Epithelial cell of umbilical artery (primary cell): ENCODE measurements around the gene CEP20. TPM values are rescaled to one million over a fixed set of nuclear protein-coding genes. Genes with fewer than 3 reads are reported as not detected.

ENCODE experiments used
- total RNA-seq: library from RNA; depleted of rRNA; stranded (reverse); fragments of >200 nt; gene quantifications from 2 replicates; pipeline ENCODE4 v1.2.3, GENCODE V29; 2014

CEP20 gene
- 29.9 and 39.4 TPM in 2 replicates for total RNA-seq

GRCh38 chr16:15888072-15888976 lies at the start of gene CEP20:
TSS of gene CEP20 (minus strand) at chr16:15888603. CDS start at chr16:15888585, 18 bp downstream.

GRCh38 chr16:15856901-15857698 lies 31.3 kb downstream of the CEP20 start, which contains the start of gene MYH11:
TSS of gene MYH11 (minus strand) at chr16:15857028. CDS start at chr16:15838252, 18,776 bp downstream.

Other genes starting within 250 kb of the CEP20 start
- gene MARF1, start 245.4 kb downstream of the CEP20 start, total RNA-seq, result 6.5 and 9.7 TPM in 2 replicates
- gene NDE1, start 238.4 kb downstream of the CEP20 start, total RNA-seq, result 47.7 and 54.3 TPM in 2 replicates
- gene MYH11, start 31.6 kb downstream of the CEP20 start, total RNA-seq, result under 0.01 and 0.15 TPM in 2 replicates
- gene ABCC1, start 61.0 kb upstream of the CEP20 start, total RNA-seq, result 23.4 and 25.8 TPM in 2 replicates